ENCODE results near the gene ACTR3.

GRCh38 chr2:113992090-113992489 lies 102.2 kb downstream of the ACTR3 start:
- TF ChIP-seq SP1 (IDR thresholded peaks at IDR 0.05; ENCODE audit: low read depth, low read length) (no peak), JUND (IDR thresholded peaks at IDR 0.05; ENCODE audit: low read length) (no peak), TAF7 (optimal IDR thresholded peaks at IDR 0.05; ENCODE audit: borderline replicate concordance, low read depth, low read length) (no peak), CTCF (IDR thresholded peaks at IDR 0.05; ENCODE audit: control extremely low read depth in 1 of 3, insufficient read depth in 1 of 3, low read depth in 1 of 3, low read length in 3 of 3) (no peak), SIN3A (conservative IDR thresholded peaks at IDR 0.05 in 1 of 2, IDR thresholded peaks at IDR 0.05 in 1 of 2; ENCODE audit: low read depth in 1 of 2, low read length in 2 of 2) (no peak), EP300 (IDR thresholded peaks at IDR 0.05; ENCODE audit: borderline replicate concordance in 1 of 2, low read depth in 2 of 2, low read length in 2 of 2) (no peak)
